Right ventricle myocardium superior (tissue), 1 donor: ENCODE results near the gene ZFX. TPM values are rescaled to one million over a fixed set of nuclear protein-coding genes. Genes with fewer than 3 reads are reported as not detected.

Experiments
- ATAC-seq: fragments of 200-7000 bp; cut with Tn5 transposase; one replicate; pipeline ENCODE4 v1.9.1; 2020; ENCODE audit warnings: mild to moderate bottlenecking; ENCODE audit not compliant: poor library complexity
- DNase-seq: peaks from one replicate; pipeline ENCODE4 v3.0.0-alpha.2; 2020
- intact Hi-C: fragments of 100-400 bp; cut with DNase I; formaldehyde crosslinking; loops from one replicate; pipeline ENCODE4 v1.11.2; 2022
- total RNA-seq: library from RNA; stranded (reverse); fragmentation: NEBNext Ultra II Directional; extraction: Animal tissue kit (Norgen Biotek cat#: 25700); gene quantifications from one replicate; pipeline ENCODE4 v1.2.1, GENCODE V29; 2021
- donor health status: DM: no; HTN: yes; CAD: no; lungs with severe emphysema.

ZFX gene
- total RNA-seq, 1 donor from 2014 or later = 32.9 TPM

GRCh38 chrX:24259544-24260240, 110.2 kb downstream of the ZFX start:
- intact Hi-C loops = loop anchor here (10.0 kb wide), 1 partner anchor 105 kb away; the partner anchor contains the start of gene SUPT20HL1
- no peak for DNase-seq
- ATAC-seq = no peak

- DNase-seq = no peak
- intact Hi-C loops = no loop called here
- no peak for ATAC-seq
Measured at GRCh38 chrX:24260842-24261550, 111.5 kb downstream of the ZFX start.

- ATAC-seq (no peak), DNase-seq (no peak)
- intact Hi-C loops = no loop called here
Measured at GRCh38 chrX:24262309-24262708, 112.8 kb downstream of the ZFX start.

DNA sequence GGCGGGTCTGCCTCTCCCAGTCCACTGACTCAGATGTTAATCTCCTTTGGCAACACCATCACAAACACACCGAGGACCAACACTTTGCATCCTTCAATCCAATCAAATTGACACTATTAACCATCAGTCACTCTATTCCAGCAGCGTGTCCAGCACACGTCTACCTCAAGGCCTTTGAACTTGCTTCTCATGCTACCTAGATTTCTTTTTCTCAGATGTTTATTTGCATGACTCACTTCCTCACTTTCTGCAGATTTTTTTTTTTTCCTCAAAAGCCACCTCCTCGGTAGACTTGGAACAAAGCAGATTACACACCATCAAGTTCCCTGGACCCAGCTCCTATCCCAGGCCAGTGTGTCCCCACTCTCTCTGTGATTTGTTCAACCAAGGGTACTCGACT, 114.9 kb downstream of the ZFX start:
- intact Hi-C loops = no loop called here
- ATAC-seq (no peak), DNase-seq (no peak)

Other genes with a start within 250 kb of the ZFX start
- 112 TPM for gene APOO, start 241.8 kb upstream of the ZFX start, total RNA-seq
- gene CXorf58, start 241.7 kb upstream of the ZFX start, total RNA-seq = 0.22 TPM
- gene KLHL15, start 122.5 kb upstream of the ZFX start, total RNA-seq = 5.8 TPM
- gene EIF2S3, start 94.8 kb upstream of the ZFX start, total RNA-seq = 64.4 TPM
- gene SUPT20HL2, start 164.3 kb downstream of the ZFX start, total RNA-seq = not detected
- not detected for gene SUPT20HL1, start 210.9 kb downstream of the ZFX start, total RNA-seq